Left forelimb (tissue), 1 donor: Measurements from ENCODE around the gene FIZ1.

Experiments used
- DNase-seq: peaks from one replicate; pipeline ENCODE4 v3.0.0-alpha.2; 2018; ENCODE audit warnings: low spot score

Gene FIZ1

GRCh38 chr19:55613930-55614710 lies 14.8 kb upstream of the FIZ1 start:
- no peak for DNase-seq

- no peak for DNase-seq
These were observed 14.1 kb upstream of the FIZ1 start for GRCh38 chr19:55613396-55613795.

GRCh38 chr19:55611983-55612645 lies 12.8 kb upstream of the FIZ1 start:
- DNase-seq: no peak

GRCh38 chr19:55611300-55611982 lies 12.1 kb upstream of the FIZ1 start:
- no peak for DNase-seq

GRCh38 chr19:55609326-55609725 lies 10.0 kb upstream of the FIZ1 start:
- DNase-seq: no peak

- no peak for DNase-seq
These were observed 7.5 kb upstream of the FIZ1 start for GRCh38 chr19:55606817-55607216.

- no peak for DNase-seq
These were observed 7.1 kb upstream of the FIZ1 start for GRCh38 chr19:55606471-55606787.

GRCh38 chr19:55605637-55606470 lies 6.5 kb upstream of the FIZ1 start, which contains the start of gene ZNF865:
TSS of gene ZNF865 (plus strand) at chr19:55605647. CDS start at chr19:55613619, 7,972 bp downstream.
- DNase-seq: peak; percentile 79

GRCh38 chr19:55605207-55605636 lies 5.9 kb upstream of the FIZ1 start:
- DNase-seq: peak; percentile 99

GRCh38 chr19:55603581-55604292 lies 4.4 kb upstream of the FIZ1 start:
- no peak for DNase-seq

- DNase-seq: no peak
These were observed 3.8 kb upstream of the FIZ1 start for GRCh38 chr19:55603115-55603514.

GRCh38 chr19:55602104-55603001 lies 3.0 kb upstream of the FIZ1 start:
- no peak for DNase-seq

GRCh38 chr19:55601084-55601483 lies 1.8 kb upstream of the FIZ1 start:
- DNase-seq: no peak

GRCh38 chr19:55600662-55601028 lies 1.3 kb upstream of the FIZ1 start:
- no peak for DNase-seq

GRCh38 chr19:55599842-55600661 lies 735 bp upstream of the FIZ1 start, which contains the start of gene ZNF524:
TSS of gene ZNF524 (plus strand) at chr19:55600288. CDS start at chr19:55602113, 1,825 bp downstream.
- DNase-seq: peak; percentile 95

GRCh38 chr19:55598719-55599467 lies 424 bp downstream of the FIZ1 start:
- peak; percentile 95 for DNase-seq

- no peak for DNase-seq
These were observed 1.3 kb downstream of the FIZ1 start for GRCh38 chr19:55598034-55598433.

- no peak for DNase-seq
These were observed 1.8 kb downstream of the FIZ1 start for GRCh38 chr19:55597501-55597921.

GRCh38 chr19:55596304-55596703 lies 3.0 kb downstream of the FIZ1 start:
- DNase-seq: no peak
